Tibial nerve (tissue), 4 donors: Measurements from ENCODE around the gene OPHN1.

Source experiments
- EP300 ChIP-seq, 2 donors: sonication (generic); formaldehyde crosslinking; IDR thresholded peaks; one replicate each; pipeline ENCODE4 v1.6.1; 2017; ENCODE audit warnings: antibody characterized with exemption in 2 of 2, mild to moderate bottlenecking in 1 of 2
- POLR2A ChIP-seq, 2 donors: fragments of 450-650 bp; IDR thresholded peaks; one replicate each; pipeline ENCODE4 v1.6.1; 2017; ENCODE audit warnings: antibody characterized with exemption in 2 of 2, mild to moderate bottlenecking in 2 of 2, moderate library complexity in 2 of 2
- TF ChIP-seq, protein P1 (sequence below), 5 experiments: fragments of 200-600 bp in 3 of 5; fragments of 450-650 bp in 2 of 5; sonication (generic) in 3 of 5; IDR thresholded peaks; one replicate each; pipeline ENCODE4 v1.5.1; 2016 to 2019; ENCODE audit warnings: antibody characterized with exemption in 5 of 5, mild to moderate bottlenecking in 3 of 5, moderate library complexity in 2 of 5

DNA sequence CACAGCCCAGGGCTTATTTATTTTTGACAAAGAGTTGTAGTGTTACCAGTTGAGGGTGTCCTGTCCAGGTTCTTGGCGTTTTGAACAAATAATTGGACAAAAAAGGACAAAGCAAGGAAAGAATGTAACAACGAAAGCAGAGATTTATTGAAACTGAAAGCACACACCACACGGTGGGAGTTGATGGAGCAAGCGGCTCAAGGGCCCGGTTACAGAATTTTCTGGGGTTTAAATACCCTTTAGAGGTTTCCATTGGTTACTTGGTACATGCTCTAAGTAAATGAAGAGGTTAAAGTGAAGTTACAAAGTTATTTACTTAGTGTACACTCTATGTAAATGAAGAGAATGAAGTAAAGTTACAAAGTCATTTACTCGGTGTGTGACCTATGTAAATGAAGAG, 27.8 kb upstream of the OPHN1 start:
- TF ChIP-seq, protein P1, sequence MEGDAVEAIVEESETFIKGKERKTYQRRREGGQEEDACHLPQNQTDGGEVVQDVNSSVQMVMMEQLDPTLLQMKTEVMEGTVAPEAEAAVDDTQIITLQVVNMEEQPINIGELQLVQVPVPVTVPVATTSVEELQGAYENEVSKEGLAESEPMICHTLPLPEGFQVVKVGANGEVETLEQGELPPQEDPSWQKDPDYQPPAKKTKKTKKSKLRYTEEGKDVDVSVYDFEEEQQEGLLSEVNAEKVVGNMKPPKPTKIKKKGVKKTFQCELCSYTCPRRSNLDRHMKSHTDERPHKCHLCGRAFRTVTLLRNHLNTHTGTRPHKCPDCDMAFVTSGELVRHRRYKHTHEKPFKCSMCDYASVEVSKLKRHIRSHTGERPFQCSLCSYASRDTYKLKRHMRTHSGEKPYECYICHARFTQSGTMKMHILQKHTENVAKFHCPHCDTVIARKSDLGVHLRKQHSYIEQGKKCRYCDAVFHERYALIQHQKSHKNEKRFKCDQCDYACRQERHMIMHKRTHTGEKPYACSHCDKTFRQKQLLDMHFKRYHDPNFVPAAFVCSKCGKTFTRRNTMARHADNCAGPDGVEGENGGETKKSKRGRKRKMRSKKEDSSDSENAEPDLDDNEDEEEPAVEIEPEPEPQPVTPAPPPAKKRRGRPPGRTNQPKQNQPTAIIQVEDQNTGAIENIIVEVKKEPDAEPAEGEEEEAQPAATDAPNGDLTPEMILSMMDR (IDR thresholded peaks at IDR 0.05): no peak
- no peak for TF ChIP-seq EP300 (IDR thresholded peaks at IDR 0.05)
- TF ChIP-seq POLR2A (IDR thresholded peaks at IDR 0.05): no peak
